Left cardiac atrium (tissue), 4 donors: Measurements from ENCODE around the gene NTNG1. TPM values are rescaled to one million over a fixed set of nuclear protein-coding genes. Genes with fewer than 3 reads are reported as not detected.
A peak's percentile ranks its signal among the peaks of the same experiment; 100 is the strongest.
"Not testable (repeated sequence)": the region's sequence is repeated elsewhere in the genome, so short reads cannot be mapped to it uniquely, and the experiment has no call there.

Source experiments
- ATAC-seq, 2 donors: fragments of 200-7000 bp; cut with Tn5 transposase; one replicate each; pipeline ENCODE4 v1.9.1; 2020; ENCODE audit warnings: mild to moderate bottlenecking in 2 of 2, moderate library complexity in 2 of 2
- DNase-seq: peaks from one replicate; pipeline ENCODE4 v3.0.0-alpha.2; 2020
- intact Hi-C, 2 donors: fragments of 100-400 bp; cut with DNase I; formaldehyde crosslinking; loops; one replicate each; pipeline versions ENCODE4 v1.14.1 to v1.15.1; 2022 to 2023
- long read RNA-seq: library from polyadenylated mRNA; unstranded; transcript quantifications from one replicate; pipeline ENCODE4 v2.0.0, GENCODE V29; 2021
- total RNA-seq, 2 donors: library from RNA; stranded (reverse); fragmentation: NEBNext Ultra II Directional; extraction: Animal tissue kit (Norgen Biotek cat#: 25700); gene quantifications; one replicate each; pipeline ENCODE4 v1.2.1, GENCODE V29; 2021
- donor health status: DM: no; HTN: yes; CAD: no.
- donor health status: DM: no; HTN: yes; CAD: no; lungs with severe emphysema.
- donor health status: DM: yes; HTN: yes; CAD: no.
- donor health status: Dilated cardiomyopathy.

The NTNG1 gene
- total RNA-seq: 1 to 10 TPM in 1 of 2 donors, under 1 TPM in 1; 0.26 to 1.2 TPM
- long read RNA-seq: 0 reads

DNA sequence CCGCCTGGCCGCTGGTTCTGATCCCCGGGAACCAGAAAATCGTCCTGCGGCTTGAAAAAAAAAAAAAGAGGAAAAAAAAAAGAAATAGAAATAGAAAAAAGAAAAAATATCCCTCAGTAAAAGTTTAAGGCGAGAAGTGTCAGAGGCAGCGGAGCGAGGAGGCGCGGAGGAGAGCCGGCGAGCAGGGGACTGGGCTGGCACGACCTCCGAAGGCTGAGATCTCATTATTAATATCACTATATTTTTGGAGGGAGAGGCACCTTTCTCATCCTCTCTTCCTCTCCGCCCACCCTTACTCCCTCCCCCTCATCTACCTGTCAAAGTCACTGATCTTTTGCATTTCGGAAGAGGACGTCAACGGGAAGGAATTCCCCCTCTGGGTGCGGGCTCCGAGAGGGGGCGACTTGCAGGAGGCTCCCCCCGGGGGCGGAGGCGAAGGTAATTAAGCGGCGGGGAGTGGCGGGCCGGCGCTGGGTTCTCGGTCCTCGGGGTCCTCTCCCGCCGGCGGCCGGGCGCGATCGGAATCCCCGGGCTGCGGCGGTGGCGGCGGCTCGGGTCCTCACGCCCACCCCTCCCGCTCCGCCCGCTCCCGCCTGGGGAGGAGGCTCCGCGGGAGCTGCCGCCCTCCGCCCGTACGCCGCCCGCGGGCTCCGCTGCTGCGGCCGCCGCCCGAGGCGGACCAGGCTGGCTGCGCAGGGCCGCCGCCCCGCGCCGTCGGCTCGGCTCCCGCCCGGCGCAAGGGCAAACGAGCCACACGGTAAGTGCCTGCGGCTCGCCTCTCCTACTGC, at the start of gene NTNG1:
NTNG1 (plus strand) TSS at position 337 of the 788 bp plus-strand sequence.
- peak; percentile 19 for DNase-seq
- ATAC-seq: peak; percentile 39 to 55
- intact Hi-C loops: no loop called here

DNA sequence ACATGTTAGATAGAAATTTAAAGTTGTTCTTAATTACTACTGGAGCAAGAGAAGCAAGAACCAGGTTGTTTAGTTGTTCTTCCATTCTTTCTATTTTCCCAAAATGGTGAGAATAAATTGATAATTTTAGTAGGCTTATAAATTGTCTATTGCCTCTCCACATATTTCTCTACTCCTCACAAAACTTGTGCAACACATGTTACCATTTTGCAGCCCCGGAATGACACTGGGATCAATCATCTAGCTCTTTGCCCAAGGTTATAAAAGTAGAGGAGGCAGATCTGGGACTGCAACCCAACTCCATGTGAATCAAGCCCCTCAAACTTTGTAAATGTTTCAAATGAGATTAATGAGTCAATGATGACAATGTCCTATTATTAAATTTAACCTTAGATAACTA, 49.4 kb upstream of the NTNG1 start:
- intact Hi-C loops: no loop called here
- ATAC-seq (no peak), DNase-seq (no peak)

DNA sequence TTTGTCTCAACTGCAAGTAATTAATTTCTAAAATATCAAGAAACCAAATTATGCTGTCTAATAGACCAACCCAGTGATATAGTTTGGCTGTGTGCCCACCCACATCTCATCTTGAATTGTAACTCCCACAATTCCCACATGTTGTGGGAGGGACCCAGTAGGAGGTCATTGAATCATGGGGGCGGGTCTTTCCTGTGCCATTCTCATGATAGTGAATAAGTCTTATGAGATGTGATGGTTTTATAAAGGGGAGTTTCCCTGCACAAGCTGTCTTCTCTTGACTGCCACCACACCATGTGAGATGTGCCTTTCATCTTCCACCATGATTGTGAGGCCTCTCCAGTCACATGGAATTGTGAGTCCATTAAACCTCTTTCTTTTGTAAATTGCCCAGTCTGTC, 47.4 kb upstream of the NTNG1 start:
- intact Hi-C loops, ATAC-seq, DNase-seq: not testable (repeated sequence)

DNA sequence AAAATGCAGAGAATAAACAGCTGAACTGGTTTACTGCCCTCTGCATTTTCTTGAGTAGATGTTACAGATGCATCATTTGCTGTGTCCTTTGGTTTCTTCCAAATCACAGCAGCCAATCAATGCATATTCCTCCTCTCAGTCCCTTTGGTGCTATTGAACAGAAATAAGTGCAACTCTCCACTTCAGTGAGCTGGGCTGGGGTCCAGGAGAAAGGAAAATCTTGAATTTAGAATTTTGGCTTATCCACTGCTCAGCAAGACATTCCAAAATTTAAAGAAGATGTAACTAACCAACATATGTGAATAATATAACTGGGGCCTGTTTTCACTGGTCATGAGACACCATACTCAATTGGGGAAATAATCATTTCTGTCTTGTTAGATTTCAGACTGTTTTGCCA, 45.2 kb upstream of the NTNG1 start:
- intact Hi-C loops: no loop called here
- ATAC-seq: no peak
- no peak for DNase-seq

DNA sequence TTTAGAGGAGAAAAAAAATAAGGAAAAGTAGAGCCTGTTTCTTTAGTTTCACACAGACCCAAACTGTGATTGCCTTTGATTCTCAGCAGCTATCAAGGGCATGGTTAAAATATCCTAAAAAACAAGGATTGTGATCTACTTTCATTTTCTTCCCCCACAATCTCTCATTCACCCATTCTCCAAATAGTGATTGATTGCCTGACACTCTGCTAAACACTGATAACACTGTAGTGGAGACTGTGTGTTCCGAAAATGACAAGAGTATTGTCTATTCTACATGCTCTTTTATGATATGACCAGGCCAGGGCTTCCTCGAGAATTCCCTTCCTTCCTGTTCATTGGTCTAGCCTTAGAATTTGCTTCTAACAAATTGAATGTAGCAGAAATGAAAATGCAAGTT, 44.1 kb upstream of the NTNG1 start:
- intact Hi-C loops: no loop called here
- no peak for DNase-seq
- ATAC-seq: no peak

DNA sequence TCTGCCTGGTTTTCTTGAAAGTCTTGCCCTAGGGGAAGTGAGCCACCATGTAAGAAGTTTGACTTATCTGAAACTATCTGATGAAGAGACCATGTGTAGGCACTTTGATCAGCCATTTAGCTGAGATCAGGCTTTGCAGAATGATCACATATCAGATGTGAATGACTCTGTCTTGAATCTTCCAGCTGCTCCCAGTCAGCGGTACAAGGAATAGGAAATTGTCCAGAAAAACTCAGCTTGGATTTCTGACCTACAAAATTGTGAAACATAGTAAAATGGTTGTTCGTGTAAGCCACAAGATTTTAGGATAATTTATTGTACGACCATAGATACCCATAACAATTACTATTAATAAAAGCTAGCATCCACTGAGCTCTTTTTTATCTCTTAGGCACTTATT, 41.9 kb upstream of the NTNG1 start:
- intact Hi-C loops: no loop called here
- no peak for DNase-seq
- no peak for ATAC-seq

DNA sequence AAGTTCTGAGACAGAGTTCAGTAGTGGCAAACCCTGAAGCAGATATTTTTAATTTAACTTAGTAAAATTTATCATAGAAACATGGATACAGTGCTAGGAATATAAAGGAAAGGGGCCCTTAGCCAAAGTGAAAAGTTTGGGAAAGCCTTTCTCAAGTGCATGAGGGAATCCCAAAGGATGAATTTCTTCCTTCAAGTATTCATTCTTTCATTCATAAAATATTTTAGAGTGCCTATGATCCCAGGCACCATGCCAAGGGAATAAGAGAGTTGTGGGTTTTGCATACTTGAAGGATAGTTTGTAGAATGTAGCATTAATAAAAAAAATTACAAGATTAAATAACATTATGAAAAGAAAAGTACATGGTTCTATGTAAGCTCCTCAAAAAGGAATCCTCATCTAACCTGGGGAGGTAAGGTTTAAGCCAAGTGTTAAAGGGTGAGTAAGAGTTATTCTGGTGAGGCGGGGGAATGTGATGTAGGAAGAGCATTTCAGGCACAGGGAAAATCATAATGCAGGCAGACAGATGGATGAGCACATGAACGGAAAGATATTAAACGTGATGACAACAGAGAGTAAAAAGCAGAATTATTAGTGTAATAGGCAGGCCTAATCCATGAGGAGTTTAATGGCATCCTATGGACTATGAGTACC, 40.4 kb upstream of the NTNG1 start:
- intact Hi-C loops: no loop called here
- ATAC-seq (no peak), DNase-seq (no peak)

DNA sequence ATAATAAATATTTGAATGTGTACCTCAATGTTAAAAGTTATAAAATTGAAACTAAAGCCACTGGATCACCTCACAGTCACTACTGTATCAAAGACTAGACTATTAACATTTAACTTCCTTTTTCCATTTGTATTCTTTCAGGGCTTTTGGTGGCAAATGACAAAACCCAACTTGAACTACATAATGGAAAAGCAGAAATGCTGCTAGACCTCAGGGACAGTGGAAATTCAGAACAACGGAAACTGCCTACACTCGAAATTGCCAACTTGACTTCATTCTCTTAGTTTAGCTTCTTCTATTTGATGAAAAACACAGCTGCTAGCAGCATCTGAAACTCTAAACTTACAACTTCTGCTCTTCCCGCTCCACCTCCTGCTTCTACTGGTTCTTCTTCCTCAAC, 34.9 kb upstream of the NTNG1 start:
- no peak for DNase-seq
- intact Hi-C loops: no loop called here
- ATAC-seq: no peak

DNA sequence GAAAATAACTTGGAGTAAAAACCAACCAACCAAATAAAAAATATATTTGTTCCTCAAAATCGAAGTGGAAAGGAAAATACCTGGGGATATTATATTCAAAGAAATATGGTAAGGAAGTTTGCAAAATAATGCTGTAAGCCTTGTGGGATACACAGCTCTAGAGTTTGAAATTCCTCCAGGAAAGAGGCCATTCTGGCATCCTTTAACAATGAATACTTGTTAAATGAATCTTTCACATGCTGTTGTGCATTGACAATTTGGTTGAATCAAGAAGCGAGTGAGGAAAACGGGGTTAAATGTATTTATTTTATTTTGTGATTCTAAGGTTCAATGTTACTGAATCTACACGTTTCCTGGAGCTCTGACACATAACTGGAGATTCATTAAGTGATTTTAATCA, 30.5 kb upstream of the NTNG1 start:
- intact Hi-C loops: no loop called here
- no peak for DNase-seq
- ATAC-seq: no peak

DNA sequence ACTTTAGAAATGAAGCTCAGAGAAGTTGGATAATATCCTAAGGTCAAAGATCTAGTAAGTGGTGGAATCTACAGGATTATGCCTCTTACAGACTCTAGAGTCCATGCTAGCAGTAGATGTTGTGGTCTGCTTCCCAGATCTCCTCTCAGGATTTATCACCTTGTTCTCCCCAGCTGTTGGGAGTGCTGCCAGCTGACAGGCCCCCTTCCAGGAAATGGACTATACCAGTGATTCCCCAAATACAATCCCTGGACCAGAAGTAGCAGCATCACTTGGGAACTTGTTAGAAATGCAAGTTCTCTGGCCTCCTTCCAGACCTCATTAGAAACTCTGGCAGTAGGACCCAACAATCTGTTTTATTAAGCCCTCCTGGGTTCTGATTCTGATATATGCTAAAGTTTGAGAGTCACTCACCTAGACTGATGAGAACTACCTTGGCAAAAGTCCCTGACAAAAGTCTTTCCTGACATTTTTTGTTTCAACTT, 24.5 kb upstream of the NTNG1 start:
- ATAC-seq: no peak
- DNase-seq: no peak
- intact Hi-C loops: no loop called here

DNA sequence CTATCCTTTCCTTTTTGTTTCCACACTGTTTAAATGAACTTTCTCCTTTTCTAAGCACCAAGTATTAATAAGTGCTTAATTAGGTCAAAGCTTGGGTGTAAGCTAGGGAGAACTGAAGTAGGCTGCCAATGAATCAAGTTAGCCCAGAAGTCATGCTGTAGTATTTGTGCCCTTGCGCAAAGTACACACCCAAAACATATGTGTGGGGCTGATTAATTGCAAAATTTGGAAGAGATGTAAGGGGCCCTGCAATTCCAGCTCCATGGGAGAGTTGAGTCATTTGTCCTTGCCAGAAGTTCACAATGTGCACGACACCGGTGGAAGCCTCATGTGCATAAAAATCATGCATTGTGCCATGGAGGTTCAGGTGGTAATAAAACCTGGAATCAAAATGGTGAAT, 18.6 kb upstream of the NTNG1 start:
- DNase-seq (no peak), ATAC-seq (no peak)
- intact Hi-C loops: no loop called here

DNA sequence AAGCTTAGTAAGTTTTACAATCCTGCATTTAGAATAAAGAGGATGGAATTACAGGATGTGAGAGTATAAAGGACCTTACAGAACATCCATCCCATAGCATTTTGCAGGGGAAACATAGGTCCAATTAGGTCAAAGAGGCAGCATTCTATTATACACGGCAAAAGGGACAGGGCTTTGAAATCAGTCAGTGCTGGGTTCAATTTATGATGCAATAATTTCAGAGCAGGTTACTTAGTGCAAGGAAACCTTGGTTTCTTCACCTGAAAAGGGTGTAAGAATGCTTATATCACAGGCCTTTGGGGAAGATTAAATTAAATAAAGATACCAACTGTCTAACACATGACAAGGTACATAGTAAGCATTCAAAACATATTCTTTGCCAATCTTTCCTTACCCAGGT, 17.1 kb upstream of the NTNG1 start:
- no peak for DNase-seq
- intact Hi-C loops: no loop called here
- no peak for ATAC-seq

DNA sequence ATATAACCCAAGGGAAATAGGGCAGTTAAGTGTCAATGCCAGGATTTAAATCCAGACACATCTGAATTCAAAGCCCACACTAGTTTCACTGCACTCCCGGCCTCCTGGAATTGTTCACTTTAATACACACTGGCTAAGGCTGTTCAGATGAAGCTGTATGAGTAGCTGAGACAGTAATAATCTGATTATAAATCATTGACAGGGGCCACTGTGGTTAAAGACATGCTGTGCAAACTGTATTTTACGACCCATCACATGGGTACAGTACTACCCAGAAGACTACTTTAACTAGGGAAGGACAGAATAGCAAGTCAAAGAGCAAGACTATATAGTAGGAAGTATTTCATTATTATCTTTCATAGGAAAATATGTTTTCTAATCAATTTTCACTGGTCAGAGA, 16.1 kb upstream of the NTNG1 start:
- ATAC-seq (no peak), DNase-seq (no peak)
- intact Hi-C loops: no loop called here

DNA sequence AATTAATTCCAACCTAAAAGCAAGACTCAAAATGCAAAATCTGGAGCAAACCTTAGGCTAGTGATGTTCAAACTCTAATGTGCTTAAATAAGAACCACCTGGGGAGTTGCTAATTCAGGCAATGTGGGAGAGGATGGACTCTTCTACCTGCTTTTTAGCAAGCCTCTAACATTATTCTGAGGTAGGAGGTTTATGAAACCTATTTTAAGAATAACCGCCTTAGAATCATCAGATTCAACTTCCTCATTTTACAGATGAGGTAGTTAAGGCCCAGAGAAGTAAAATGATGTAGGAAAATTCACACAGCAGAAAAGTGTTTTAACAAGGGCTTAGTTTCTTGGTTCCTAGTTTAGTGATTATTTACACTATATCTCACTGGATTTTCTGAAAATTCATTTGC, 8.6 kb upstream of the NTNG1 start:
- intact Hi-C loops: no loop called here
- no peak for DNase-seq
- no peak for ATAC-seq

DNA sequence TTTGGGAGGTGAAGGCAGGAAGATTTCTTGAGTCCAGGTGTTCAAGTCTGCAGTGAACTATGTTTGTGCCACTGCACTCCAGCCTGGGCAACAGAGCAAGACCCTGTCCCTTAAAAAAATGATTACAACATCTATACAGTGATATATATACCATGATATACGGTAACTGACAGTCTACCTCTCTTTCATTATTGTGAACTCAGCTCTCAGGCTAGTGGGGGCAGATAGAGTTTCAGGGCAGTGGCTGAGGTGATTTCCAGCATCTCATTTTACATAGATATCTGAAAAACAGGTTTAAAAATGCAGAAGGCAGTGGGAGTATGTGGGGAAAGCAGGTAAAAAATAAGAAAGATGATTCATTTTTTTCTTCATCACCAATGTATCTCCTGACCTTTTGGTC, 8.1 kb upstream of the NTNG1 start:
- intact Hi-C loops: no loop called here
- DNase-seq (no peak), ATAC-seq (no peak)

DNA sequence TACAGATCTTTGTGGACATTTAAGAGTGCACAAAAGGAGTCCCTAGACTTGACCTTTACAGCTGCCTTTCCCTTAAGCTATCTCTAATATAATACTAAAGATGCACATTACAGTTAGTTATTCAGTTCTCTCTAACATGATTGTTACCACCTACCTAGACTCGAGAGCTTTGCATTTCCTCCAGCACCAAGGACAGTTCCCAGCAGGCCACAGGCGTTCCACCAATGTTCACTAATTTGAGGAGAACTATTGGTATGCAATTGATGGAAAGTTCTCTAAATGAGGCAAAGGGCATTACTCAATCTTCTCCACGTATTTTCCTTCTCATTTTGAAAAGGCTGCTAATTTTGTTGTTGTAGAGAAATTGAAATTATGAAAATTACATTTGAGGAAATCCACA, 5.4 kb upstream of the NTNG1 start:
- DNase-seq (no peak), ATAC-seq (no peak)
- intact Hi-C loops: no loop called here

DNA sequence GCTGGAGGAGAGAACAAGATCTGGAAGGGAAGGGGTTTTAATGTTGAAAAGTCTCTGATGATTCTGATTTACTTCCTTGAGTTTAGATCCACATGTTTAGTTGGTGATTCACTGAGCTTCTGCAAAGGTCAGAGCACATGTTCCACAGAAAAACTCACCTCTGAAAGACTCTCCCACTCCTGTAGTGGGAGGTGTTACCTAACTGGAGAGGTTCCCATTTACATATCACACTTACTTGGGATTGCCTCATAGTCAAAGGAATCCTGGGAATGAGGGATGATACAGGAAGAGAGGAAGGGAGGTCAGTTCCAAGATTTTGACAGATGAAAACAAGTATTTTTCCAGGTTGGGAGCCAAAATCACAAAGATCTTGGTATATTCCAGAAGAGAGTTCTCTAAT, 2.7 kb upstream of the NTNG1 start:
- ATAC-seq: peak; percentile 42 to 76
- no peak for DNase-seq
- intact Hi-C loops: no loop called here

DNA sequence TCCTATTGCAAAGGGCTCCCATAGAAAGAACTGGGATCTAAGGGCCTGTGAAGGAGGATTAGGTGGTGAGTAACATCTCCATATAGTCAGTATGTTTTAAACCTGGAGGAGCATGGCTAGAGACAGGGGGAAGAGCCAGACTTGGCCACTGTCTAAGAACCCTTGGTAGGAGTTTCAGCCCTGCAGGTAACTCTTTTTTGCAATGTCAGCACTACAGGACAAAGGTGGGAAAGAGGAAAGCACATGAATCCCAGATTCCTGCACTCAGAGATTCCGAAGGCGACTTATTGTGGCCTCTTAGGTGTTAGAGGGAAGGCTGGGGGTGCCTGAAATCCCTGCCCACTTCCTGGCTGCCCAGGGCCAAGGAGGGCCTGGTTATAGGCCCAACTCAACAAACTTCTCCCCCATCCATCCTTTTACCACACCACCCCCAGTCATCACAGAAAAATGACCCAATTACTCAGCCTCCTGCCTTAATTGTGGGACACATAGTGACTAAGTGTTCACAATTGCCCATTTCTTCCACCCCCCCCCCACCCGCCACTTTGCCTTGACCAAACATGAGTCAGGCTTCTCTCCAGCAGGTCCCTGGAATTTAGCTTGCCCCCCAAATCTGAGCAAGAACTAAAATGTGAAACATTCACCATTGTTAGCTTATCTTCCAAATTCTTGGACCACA, 1.9 kb upstream of the NTNG1 start:
- DNase-seq: no peak
- ATAC-seq: no peak

DNA sequence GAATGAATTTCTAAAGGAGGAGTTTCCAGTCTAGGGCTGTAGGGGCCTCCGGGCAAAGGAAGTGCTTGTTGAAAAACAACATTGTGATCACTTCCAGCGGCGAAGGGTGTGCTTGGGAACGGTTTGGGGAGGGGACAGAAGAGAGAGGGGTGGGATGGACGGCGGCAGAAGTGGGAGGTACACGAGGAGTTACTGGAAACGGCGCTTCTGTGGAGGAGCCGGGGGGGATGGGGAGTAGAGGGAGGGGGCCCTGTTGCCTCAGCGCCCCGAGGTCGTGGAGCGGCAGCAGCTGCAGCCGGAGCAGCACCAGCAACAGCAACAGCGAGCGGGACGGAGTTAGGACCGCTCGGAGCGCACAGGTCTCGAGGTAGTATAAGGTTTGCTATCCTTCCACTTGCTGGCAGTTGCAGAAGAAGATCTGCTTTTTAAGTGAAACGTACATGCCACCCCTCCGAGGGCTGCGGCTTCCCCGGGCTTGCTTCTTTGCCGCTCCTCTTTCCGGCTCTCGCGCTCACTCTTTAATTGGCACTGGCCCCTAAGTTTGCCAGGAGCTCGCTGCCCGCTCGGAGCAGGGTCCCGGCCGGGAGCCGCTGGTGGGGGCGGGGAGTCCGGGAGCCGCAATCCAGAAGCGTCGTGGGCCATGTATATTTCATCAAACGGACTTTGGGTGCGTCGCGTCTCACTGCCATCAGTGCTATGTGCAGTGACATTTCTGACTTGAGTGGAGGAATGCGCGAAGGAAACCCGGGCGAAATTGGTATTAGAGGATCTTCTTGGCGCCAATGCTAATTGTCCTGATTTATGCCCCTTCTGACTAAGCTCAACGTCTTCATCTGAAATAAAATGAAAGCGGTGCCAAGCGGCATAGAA, 771 bp upstream of the NTNG1 start:
- ATAC-seq: peak; percentile 39 to 67
- intact Hi-C loops: no loop called here

More for the DNA sequence above, 1.9 kb upstream of the NTNG1 start:
- intact Hi-C loops: no loop called here

More for the DNA sequence above, 771 bp upstream of the NTNG1 start:
- DNase-seq: peak; percentile 21
